Mesenchymal stem cell (in vitro differentiated cells and primary cell): ENCODE data around the gene CCL1.

Source experiments
- DNase-seq: peaks from one replicate; pipeline ENCODE4 v3.0.0-alpha.2; 2013
- H2AFZ ChIP-seq: one replicate; pipeline ENCODE4 v1.6.1; 2013; ENCODE audit warnings: low read depth, mild to moderate bottlenecking, control low read depth, inconsistent platforms, low read length, moderate library complexity
- H2AK5ac ChIP-seq: 2 replicates; pipeline ENCODE4 v1.6.1; 2013; ENCODE audit warnings: low read length, moderate library complexity, mild to moderate bottlenecking, inconsistent platforms; ENCODE audit not compliant: severe bottlenecking
- H2BK120ac ChIP-seq: one replicate; pipeline ENCODE4 v1.6.1; 2013; ENCODE audit warnings: low read depth, mild to moderate bottlenecking, inconsistent platforms, low read length, moderate library complexity
- H2BK12ac ChIP-seq, 2 experiments: one replicate each; pipeline ENCODE4 v1.6.1; 2013; ENCODE audit warnings: inconsistent platforms in 2 of 2, low read length in 2 of 2, mild to moderate bottlenecking in 2 of 2, moderate library complexity in 2 of 2, control low read depth in 1 of 2
- H2BK15ac ChIP-seq: one replicate; pipeline ENCODE4 v1.6.1; 2013; ENCODE audit warnings: mild to moderate bottlenecking, low read depth, inconsistent platforms; ENCODE audit not compliant: poor library complexity, severe bottlenecking
- H2BK5ac ChIP-seq: 2 replicates; pipeline ENCODE4 v1.6.1; 2013; ENCODE audit warnings: low read depth, mild to moderate bottlenecking, low read length, control low read depth, inconsistent platforms; ENCODE audit not compliant: poor library complexity, severe bottlenecking
- H3K14ac ChIP-seq, 2 experiments: one replicate each; pipeline ENCODE4 v1.6.1; 2013; ENCODE audit warnings: inconsistent platforms in 2 of 2, low read length in 2 of 2, control low read depth in 1 of 2, mild to moderate bottlenecking in 1 of 2, moderate library complexity in 1 of 2
- H3K18ac ChIP-seq, 2 experiments: one replicate each; pipeline ENCODE4 v1.6.1; 2013; ENCODE audit warnings: inconsistent platforms in 2 of 2, low read length in 2 of 2, control low read depth in 1 of 2, low read depth in 1 of 2, mild to moderate bottlenecking in 1 of 2
- H3K23ac ChIP-seq, 2 experiments: one replicate each; pipeline ENCODE4 v1.6.1; 2013; ENCODE audit warnings: inconsistent platforms in 2 of 2, low read length in 2 of 2, mild to moderate bottlenecking in 2 of 2, moderate library complexity in 2 of 2, control low read depth in 1 of 2
- H3K27ac ChIP-seq: 2 replicates; pipeline ENCODE4 v1.5.1; 2013; ENCODE audit warnings: mild to moderate bottlenecking, moderate library complexity, low read length, control low read depth, inconsistent platforms; ENCODE audit not compliant: poor library complexity, severe bottlenecking
- H3K27me3 ChIP-seq, 2 experiments: 2 replicates each; pipeline versions ENCODE4 v1.6.1 to v1.7.0; 2013; ENCODE audit warnings: low read length in 2 of 2, mild to moderate bottlenecking in 2 of 2, moderate library complexity in 2 of 2, control low read depth in 1 of 2, inconsistent platforms in 1 of 2; ENCODE audit not compliant: control insufficient read depth in 1 of 2, insufficient read depth in 1 of 2
- H3K36me3 ChIP-seq, 2 experiments: 2 replicates each; pipeline versions ENCODE4 v1.6.1 to v1.7.0; 2013; ENCODE audit warnings: low read length in 2 of 2, control low read depth in 1 of 2, inconsistent platforms in 1 of 2, low read depth in 1 of 2, mild to moderate bottlenecking in 1 of 2; ENCODE audit not compliant: insufficient read depth in 2 of 2, control insufficient read depth in 1 of 2
- H3K4ac ChIP-seq, 2 experiments: one replicate each; pipeline ENCODE4 v1.6.1; 2013; ENCODE audit warnings: inconsistent platforms in 2 of 2, low read length in 2 of 2, mild to moderate bottlenecking in 2 of 2, moderate library complexity in 2 of 2, control low read depth in 1 of 2, low read depth in 1 of 2
- H3K4me1 ChIP-seq: 2 replicates; pipeline ENCODE4 v1.6.1; 2013; ENCODE audit warnings: low read depth, low read length, control low read depth; ENCODE audit not compliant: control insufficient read depth, insufficient read depth
- H3K4me2 ChIP-seq: 2 replicates; pipeline ENCODE4 v1.6.1; 2013; ENCODE audit warnings: low read length, mild to moderate bottlenecking, inconsistent platforms; ENCODE audit not compliant: poor library complexity, severe bottlenecking
- H3K4me3 ChIP-seq, 2 experiments: 2 replicates each; pipeline versions ENCODE4 v1.5.1 to v1.7.0; 2013; ENCODE audit warnings: low read length in 2 of 2, mild to moderate bottlenecking in 2 of 2, control low read depth in 1 of 2, low read depth in 1 of 2; ENCODE audit not compliant: insufficient read depth in 1 of 2
- H3K79me1 ChIP-seq: replicated peaks from 2 replicates; pipeline ENCODE4 v1.6.1; 2013; ENCODE audit warnings: mild to moderate bottlenecking, control low read depth, low read length, inconsistent platforms; ENCODE audit not compliant: poor library complexity, severe bottlenecking
- H3K9ac ChIP-seq: 2 replicates; pipeline ENCODE4 v1.7.0; 2013; ENCODE audit warnings: mild to moderate bottlenecking, low read length, moderate library complexity
- H3K9me3 ChIP-seq: 2 replicates; pipeline ENCODE4 v1.7.0; 2013; ENCODE audit warnings: mild to moderate bottlenecking, low read length; ENCODE audit not compliant: control insufficient read depth
- H4K8ac ChIP-seq: one replicate; pipeline ENCODE4 v1.6.1; 2013; ENCODE audit warnings: inconsistent platforms, mild to moderate bottlenecking, low read length, moderate library complexity
- H4K91ac ChIP-seq: one replicate; pipeline ENCODE4 v1.6.1; 2013; ENCODE audit warnings: mild to moderate bottlenecking, low read length, inconsistent platforms
- WGBS: methylation state at CpG from one replicate; pipeline ENCODE4 v1.1.7; 2013; ENCODE audit warnings: mixed read lengths; 5-methylcytosine and 5-hydroxymethylcytosine counted together

Gene CCL1

DNA sequence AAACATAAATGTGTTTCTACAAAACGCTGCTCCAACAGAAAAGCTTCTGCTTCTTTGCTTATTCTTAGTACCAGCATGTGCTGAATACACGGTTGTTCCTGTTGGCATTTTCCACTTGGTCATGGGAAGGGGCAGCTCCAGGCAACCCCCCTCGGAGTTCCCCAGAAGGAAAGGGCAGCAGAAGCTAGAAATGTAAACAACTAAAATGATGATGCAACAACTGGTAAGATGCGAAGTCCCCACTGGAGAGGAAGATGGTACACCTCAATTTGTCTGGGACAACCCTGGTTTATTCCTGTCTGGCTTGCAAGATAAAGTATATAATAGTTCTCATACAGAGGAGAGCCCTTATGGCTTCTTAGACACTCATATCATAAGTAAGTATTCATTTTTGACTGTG, 16.0 kb downstream of the CCL1 start:
- no peak overlapping the region for H2BK12ac ChIP-seq
- WGBS, result 58% methylated on average over 4 of the region's 4 CpGs
- H3K27ac ChIP-seq, result no peak overlapping the region
- H3K18ac ChIP-seq, result no peak overlapping the region
- H2AFZ ChIP-seq, result no peak overlapping the region
- H2BK15ac ChIP-seq, result no peak overlapping the region
- H3K4ac ChIP-seq, result no peak overlapping the region
- DNase-seq, result no peak
- no peak overlapping the region for H2BK5ac ChIP-seq
- H3K79me1 ChIP-seq, result no peaks in the 10 kb centered on the region
- H3K4me2 ChIP-seq, result no peak overlapping the region
- H3K9ac ChIP-seq, result no peak overlapping the region
- H3K27me3 ChIP-seq, result peaks cover 0 to 6% of the 10 kb centered on the region in 2 experiments
- H3K23ac ChIP-seq, result no peak overlapping the region
- no peak overlapping the region for H2BK120ac ChIP-seq
- H3K4me1 ChIP-seq, result no peaks in the 10 kb centered on the region
- H2AK5ac ChIP-seq, result no peak overlapping the region
- no peak overlapping the region for H3K14ac ChIP-seq
- H4K8ac ChIP-seq, result no peak overlapping the region
- no peaks in the 10 kb centered on the region for H3K36me3 ChIP-seq
- H3K9me3 ChIP-seq, result no peaks in the 10 kb centered on the region
- no peak overlapping the region for H3K4me3 ChIP-seq
- no peak overlapping the region for H4K91ac ChIP-seq

DNA sequence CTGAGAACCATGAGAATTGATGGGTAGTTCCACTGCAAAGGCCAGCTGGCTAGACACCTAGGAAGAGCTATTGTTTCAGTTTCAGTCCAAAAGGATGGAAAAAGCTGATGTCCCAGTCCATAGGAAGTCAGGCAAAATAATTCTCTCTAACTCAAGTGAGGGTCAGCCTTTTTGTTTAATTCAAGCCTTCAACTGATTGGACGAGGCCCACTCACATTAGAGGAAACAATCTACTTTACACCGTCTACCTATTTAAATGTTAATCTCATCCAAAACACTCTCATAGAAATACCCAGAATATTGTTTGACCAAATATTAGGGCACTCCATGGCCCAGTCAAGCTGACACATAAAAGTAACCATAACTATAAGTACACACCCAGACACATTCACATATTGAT, 21.1 kb downstream of the CCL1 start:
- H2BK12ac ChIP-seq, result no peak overlapping the region
- no peak overlapping the region for H3K27ac ChIP-seq
- no peaks in the 10 kb centered on the region for H3K27me3 ChIP-seq
- no peak overlapping the region for H3K14ac ChIP-seq
- no peak overlapping the region for H3K23ac ChIP-seq
- no peak overlapping the region for H4K8ac ChIP-seq
- H2AK5ac ChIP-seq, result no peak overlapping the region
- no peak overlapping the region for H2BK15ac ChIP-seq
- H3K4me3 ChIP-seq, result no peak overlapping the region
- H3K9me3 ChIP-seq, result no peaks in the 10 kb centered on the region
- no peak for DNase-seq
- H3K79me1 ChIP-seq, result no peaks in the 10 kb centered on the region
- no peak overlapping the region for H2BK120ac ChIP-seq
- no peak overlapping the region for H4K91ac ChIP-seq
- H3K4ac ChIP-seq, result no peak overlapping the region
- no peak overlapping the region for H2AFZ ChIP-seq
- no peaks in the 10 kb centered on the region for H3K4me1 ChIP-seq
- no peak overlapping the region for H3K18ac ChIP-seq
- WGBS, result 79% methylated on average over 2 of the region's 2 CpGs
- no peaks in the 10 kb centered on the region for H3K36me3 ChIP-seq
- no peak overlapping the region for H2BK5ac ChIP-seq
- H3K4me2 ChIP-seq, result no peak overlapping the region
- no peak overlapping the region for H3K9ac ChIP-seq

DNA sequence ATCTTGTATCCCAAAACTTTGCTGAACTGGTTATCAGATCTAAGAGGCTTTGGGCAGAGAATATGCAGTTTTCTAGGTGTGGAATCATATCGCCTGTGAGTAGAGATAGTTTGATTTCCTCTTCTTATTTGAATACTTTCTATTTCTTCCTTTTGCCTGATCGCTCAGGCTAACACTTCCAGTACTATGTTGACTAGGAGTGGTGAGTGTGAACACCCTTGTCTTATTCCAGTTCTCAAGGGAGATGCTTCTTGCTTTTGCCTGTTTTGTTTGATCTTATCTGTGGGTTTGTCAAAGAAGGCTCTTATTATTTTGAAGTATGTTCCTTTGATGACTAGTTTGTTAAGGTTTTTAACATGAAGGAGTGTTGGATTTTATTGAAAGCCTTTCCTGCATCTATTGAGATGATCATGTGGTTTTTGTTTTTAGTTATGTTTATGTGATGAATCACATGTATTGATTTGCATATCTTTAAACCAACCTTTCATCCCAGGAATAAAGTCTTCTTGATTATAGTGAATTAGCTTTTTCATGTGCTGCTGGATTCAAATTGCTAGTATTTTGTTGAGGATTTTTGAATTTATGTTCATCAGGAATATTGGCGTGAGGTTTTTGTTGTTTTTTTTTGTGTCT, 23.8 kb downstream of the CCL1 start:
- Histone ChIP-seq H3K27me3 (no peaks in the 10 kb centered on the region), H4K91ac (no peak overlapping the region), H3K14ac (no peak overlapping the region), H3K4me2 (no peak overlapping the region), H2AK5ac (no peak overlapping the region), H3K27ac (no peak overlapping the region), H3K4ac (no peak overlapping the region), H2BK120ac (no peak overlapping the region), H3K9me3 (no peaks in the 10 kb centered on the region), H3K9ac (no peak overlapping the region), H3K4me3 (no peak overlapping the region), H3K4me1 (no peaks in the 10 kb centered on the region), H2BK12ac (no peak overlapping the region), H4K8ac (no peak overlapping the region), H3K18ac (no peak overlapping the region), H3K79me1 (no peaks in the 10 kb centered on the region), H3K36me3 (no peaks in the 10 kb centered on the region), H2BK15ac (no peak overlapping the region), H2AFZ (no peak overlapping the region), H2BK5ac (no peak overlapping the region), H3K23ac (no peak overlapping the region)
- DNase-seq, result no peak
- 82% methylated on average over 2 of the region's 3 CpGs for WGBS

DNA sequence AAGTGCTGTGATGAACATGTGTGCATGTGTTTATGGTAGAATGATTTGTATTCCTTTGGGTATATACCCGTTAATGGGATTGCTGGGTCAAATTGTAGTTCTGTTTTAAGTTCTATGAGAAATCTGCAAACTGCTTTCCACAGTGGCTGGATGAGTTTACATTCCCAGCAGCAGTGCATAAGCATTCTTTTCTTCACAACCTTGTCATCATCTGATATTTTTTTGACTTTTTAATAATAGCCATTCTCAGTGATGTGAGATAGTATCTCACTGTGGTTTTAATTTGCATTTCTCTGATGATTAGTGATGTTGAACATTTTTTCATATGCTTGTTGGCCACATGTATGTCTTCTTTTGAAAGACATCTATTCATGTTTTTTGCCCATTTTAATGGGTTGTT, 25.3 kb downstream of the CCL1 start:
- 50% methylated on average over 1 of the region's 1 CpG for WGBS
- Histone ChIP-seq H3K27ac (no peak overlapping the region), H3K4me3 (no peak overlapping the region), H2BK5ac (no peak overlapping the region), H3K36me3 (no peaks in the 10 kb centered on the region), H3K23ac (no peak overlapping the region), H3K9ac (no peak overlapping the region), H3K4me2 (no peak overlapping the region), H2BK12ac (no peak overlapping the region), H4K91ac (no peak overlapping the region), H3K9me3 (no peaks in the 10 kb centered on the region), H3K79me1 (no peaks in the 10 kb centered on the region), H3K4me1 (no peaks in the 10 kb centered on the region), H2BK120ac (no peak overlapping the region), H2AFZ (no peak overlapping the region), H3K18ac (no peak overlapping the region), H3K27me3 (no peaks in the 10 kb centered on the region), H2BK15ac (no peak overlapping the region), H3K14ac (no peak overlapping the region), H4K8ac (no peak overlapping the region), H3K4ac (no peak overlapping the region), H2AK5ac (no peak overlapping the region)
- no peak for DNase-seq
